Stimulated activated CD4-positive, alpha-beta T cell treated with anti-CD3 and anti-CD28 coated beads, Interleukin-1b, Interleukin-23, amount 100 ng/mL, for 24 hours (primary cell): ENCODE results near the gene MAGI1.

ENCODE experiments used
- DNase-seq, 4 experiments: peaks; one replicate each; pipeline ENCODE4 v3.0.0-alpha.2; 2020; ENCODE audit warnings: low read depth in 4 of 4, low spot score in 1 of 4

MAGI1 gene

GRCh38 chr3:65808407-65808806 lies 230.3 kb downstream of the MAGI1 start:
- DNase-seq, result no peak

GRCh38 chr3:65807225-65807624 lies 231.5 kb downstream of the MAGI1 start:
- DNase-seq, result no peak

GRCh38 chr3:65806600-65806999 lies 232.1 kb downstream of the MAGI1 start:
- no peak for DNase-seq

DNA sequence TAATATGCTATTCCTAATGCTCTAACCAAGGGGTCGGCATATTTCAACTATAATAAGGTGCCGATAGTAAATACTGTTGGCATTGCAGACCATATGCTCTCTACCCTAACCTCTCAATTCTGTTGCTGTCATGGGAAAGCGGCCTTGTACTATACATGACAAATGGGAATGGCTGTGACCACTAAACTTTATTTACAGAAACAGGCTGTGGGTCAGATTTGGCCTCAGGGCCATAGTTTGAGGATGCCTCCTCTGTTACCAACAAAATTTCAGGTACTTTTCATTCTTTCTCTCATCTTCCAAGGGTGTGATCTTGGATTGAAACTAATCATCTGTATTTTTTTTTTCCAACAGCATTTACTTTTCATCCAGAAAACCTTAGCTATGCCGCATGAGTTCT lies 242.0 kb downstream of the MAGI1 start:
- DNase-seq, result no peak

DNA sequence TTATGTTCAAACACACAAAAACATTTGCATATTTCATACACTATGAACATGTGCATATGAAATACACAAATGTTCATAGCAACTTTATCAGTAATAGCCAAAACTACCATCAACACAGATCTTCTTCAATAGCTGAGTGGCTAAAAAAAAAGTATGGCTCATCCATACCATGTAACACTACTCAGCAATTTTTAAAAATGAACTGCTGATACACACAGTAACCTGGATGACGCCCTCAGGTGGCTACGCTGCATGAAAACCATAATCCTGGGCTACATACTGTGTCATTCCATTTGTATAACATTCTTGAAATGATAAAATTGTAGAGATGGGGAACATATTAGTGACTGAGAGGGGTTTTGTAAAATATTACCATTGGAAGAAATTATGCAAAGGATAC lies 243.6 kb downstream of the MAGI1 start:
- no peak for DNase-seq

- no peak for DNase-seq
These were observed 245.1 kb downstream of the MAGI1 start for GRCh38 chr3:65793495-65794200.

DNA sequence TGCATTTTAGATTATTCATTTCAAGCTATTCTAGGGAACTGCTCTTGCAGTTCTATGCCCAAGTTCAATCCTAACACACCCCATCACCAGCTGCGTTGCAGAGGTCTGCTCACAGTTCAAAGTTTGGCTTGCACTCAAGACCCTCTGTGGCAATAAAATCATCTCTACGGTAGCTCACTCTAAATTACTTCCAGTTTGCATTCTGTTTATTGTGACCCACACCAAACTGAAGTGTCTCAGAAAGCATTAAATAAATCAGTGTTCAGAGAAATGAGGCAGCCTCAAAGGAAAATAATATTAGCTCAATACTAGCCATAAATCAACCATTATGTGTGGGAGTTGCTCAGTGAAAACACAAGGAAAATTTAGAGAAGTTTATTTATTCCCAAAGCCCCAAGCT lies 250.3 kb downstream of the MAGI1 start:
- DNase-seq, result no peak

DNA sequence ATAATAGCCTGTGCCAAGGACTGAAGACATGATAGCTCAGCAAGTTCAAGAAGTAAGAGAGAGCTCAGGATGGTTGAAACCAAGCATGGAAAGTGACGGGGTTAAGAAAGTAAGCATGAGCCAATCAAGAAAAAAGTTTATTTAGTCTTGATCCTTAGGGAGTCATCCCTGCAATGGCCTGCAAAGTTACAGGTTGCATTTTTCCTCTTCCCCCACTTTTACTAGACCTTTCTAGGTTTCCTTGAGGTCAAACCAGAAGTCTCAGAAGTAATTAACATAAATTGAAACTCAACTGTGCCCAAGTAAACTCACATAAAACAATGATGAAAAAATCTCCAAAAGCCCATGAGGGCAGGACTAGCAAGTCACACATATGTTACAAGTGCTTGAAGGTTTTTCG lies 250.9 kb downstream of the MAGI1 start:
- no peak for DNase-seq

- no peak for DNase-seq
These were observed 251.4 kb downstream of the MAGI1 start for GRCh38 chr3:65787340-65787739.

- DNase-seq, result no peak
These were observed 251.8 kb downstream of the MAGI1 start for GRCh38 chr3:65786890-65787289.

GRCh38 chr3:65785065-65785645 lies 253.6 kb downstream of the MAGI1 start:
- DNase-seq, result no peak

- DNase-seq, result no peak
These were observed 255.6 kb downstream of the MAGI1 start for GRCh38 chr3:65783117-65783516.

GRCh38 chr3:65781594-65781993 lies 257.1 kb downstream of the MAGI1 start:
- no peak for DNase-seq

DNA sequence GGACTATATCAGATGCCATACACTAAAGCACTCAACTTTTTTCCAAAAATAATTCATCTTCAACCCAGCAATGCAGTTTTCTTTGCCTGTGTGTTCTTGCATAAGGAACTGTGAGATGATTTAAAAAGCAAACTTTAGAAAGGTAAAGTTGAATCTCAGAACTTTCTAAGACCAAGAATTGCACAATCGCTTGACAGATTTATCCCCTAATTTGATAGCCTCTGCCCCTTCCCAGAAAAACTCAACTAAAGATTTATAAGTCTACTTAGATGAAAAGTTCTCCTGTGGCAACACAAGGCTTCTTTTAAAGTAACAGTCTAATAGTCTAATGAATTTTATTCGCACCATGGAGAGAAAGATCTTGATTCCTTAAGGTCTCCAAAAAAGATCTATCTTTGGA lies 259.3 kb downstream of the MAGI1 start:
- DNase-seq, result no peak

- DNase-seq, result no peak
These were observed 259.8 kb downstream of the MAGI1 start for GRCh38 chr3:65778968-65779367.

DNA sequence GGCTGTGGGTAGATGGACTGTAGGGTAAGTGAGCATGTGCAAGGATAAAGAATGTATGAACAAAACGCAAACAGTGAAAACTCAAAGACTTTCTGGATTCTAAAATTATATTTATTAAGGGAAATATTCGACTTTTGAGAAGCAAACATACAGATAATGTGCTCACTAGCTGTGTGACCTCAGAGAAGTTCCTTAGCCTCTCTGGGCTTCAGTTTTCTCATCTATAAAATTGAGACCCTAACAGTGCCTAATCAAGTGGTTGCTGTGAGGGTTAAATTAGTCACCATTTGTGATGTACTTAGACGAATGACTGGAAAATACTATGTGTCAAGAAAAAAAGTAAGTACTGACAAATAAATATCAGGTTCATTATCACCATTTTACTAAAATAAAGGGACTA lies 261.7 kb downstream of the MAGI1 start:
- DNase-seq, result no peak

- DNase-seq, result no peak
These were observed 262.2 kb downstream of the MAGI1 start for GRCh38 chr3:65776494-65776893.

DNA sequence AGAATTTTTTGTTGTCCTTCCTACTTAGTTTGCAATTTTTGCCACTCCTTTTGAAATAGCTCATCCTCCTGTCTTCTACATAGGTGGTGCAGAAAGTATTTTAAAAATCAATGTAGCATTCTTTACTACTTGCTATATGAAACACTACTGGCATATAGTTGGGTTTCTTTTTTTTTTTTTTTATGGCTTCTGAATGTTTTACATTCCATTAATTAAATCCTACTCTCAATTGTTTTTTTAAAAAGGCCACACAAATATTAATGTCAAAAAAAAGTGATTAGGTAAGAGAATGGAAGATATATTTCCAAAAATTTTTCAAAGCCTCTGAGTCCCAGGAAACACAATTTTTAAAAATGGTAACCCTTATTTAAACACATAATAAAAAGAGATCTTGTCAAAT lies 262.6 kb downstream of the MAGI1 start:
- DNase-seq, result no peak

DNA sequence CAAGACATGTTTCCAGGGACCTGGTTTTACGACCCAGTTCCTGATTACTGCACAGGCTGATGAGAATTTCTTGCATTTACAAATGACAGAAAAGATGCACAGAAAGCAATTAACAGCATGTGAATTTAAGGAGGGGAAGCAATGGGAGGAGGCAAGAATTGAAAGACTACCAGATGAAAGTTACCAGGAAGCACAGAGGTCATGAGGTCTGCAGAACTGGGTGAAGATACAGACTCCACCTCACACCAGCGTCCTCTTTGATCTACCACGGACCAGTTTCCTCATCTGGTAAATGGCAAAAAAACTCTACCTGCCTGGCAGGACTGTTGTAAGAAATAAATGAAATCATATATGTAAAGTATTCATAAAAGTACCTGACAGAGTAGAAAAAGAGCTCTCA lies 266.0 kb downstream of the MAGI1 start:
- no peak for DNase-seq

GRCh38 chr3:65767551-65767950 lies 271.2 kb downstream of the MAGI1 start:
- no peak for DNase-seq

DNA sequence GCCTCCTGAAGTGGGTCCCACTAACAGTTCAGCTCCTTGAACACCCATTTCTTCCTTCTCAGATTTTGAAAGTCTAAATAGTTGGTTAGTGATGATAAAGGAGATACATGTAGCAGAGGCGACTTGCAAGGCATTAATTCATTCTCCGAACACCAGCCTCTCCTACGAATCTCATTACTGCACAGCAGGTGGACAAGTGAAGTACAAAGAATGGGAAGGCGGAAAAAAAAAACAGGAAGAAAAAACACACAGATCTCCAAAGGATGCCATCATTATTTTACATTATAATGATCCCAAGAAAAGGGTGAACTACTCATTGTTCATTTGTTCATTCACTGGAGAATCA lies 276.5 kb downstream of the MAGI1 start:
- DNase-seq, result no peak

DNA sequence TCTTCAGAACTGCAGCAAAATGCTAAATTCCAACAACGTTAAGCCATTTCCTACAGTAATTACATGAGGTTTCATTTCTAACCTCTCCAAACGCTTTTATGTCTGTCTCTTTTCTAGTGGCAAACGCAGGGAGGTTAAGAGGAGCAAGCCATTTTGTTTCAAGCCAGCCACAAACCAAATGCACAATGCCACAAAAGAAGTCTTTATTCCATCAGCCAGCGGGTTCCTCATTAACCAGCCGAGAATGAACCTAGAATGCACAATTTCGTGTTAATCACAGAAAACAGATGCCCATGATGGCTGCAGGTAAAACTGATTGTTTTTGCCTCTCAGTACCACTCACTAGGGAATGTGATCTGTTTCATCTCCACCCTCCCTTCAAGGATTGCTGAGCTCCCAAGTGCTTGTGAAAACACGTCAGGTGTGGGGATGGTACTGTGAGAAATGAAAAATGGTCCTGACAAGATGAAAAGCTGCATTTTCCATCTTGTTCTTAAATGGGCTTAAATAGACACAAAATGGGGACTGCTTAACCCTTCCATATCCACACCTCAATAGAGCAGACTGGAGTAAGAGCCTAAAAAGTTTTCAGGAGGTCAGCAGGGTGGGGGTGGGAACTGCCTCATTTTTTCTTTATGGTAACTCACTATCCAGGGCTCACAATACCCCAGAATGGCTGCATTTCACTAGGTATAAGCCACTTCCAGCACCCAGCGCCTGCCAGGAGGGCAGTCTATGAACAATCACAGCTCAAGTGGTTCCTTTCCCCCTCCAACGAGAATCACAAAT lies 277.1 kb downstream of the MAGI1 start:
- no peak for DNase-seq
